Measurements from ENCODE around the gene FRA10AC1. TPM values are rescaled to one million over a fixed set of nuclear protein-coding genes. Genes with fewer than 3 reads are reported as not detected.

Gene FRA10AC1
- polyA plus RNA-seq, 1 experiment = 12.1 TPM

GRCh38 chr10:93723153-93723552 lies 20.8 kb upstream of the FRA10AC1 start:
- POLR2A ChIA-PET = no interaction called here

GRCh38 chr10:93722550-93722949 lies 20.2 kb upstream of the FRA10AC1 start:
- H3K27me3 ChIP-seq (ENCODE audit: control insufficient read depth, insufficient read depth, low read length) = peaks cover 9% of the 10 kb centered on the region
- TF ChIP-seq CTCF (IDR thresholded peaks at IDR 0.05; ENCODE audit: low read depth, low read length) = no peak
- H3K27ac ChIP-seq (ENCODE audit: low read depth, low read length) = no peak overlapping the region
- no peak for DNase-seq (ENCODE audit: low read depth, low spot score)
- ChIA-PET CTCF (no interaction called here), POLR2A (interaction anchor here (0.5 kb wide), 1 partner anchor 13 kb away, joined by 3 read pairs; no protein-coding TSS in a partner anchor)
- H3K4me3 ChIP-seq (ENCODE audit: low read depth, low read length) = no peak overlapping the region
- no peaks in the 10 kb centered on the region for H3K9me3 ChIP-seq (ENCODE audit: control insufficient read depth, insufficient read depth, low read length)

More at GRCh38 chr10:93723153-93723552, 20.8 kb upstream of the FRA10AC1 start:
- no peak overlapping the region for H3K27ac ChIP-seq (ENCODE audit: low read depth, low read length)
- DNase-seq (ENCODE audit: low read depth, low spot score) = no peak
- no peak for TF ChIP-seq CTCF (IDR thresholded peaks at IDR 0.05; ENCODE audit: low read depth, low read length)
- CTCF ChIA-PET = no interaction called here
- no peaks in the 10 kb centered on the region for H3K9me3 ChIP-seq (ENCODE audit: control insufficient read depth, insufficient read depth, low read length)
- peaks cover 9% of the 10 kb centered on the region for H3K27me3 ChIP-seq (ENCODE audit: control insufficient read depth, insufficient read depth, low read length)
- H3K4me3 ChIP-seq (ENCODE audit: low read depth, low read length) = no peak overlapping the region

GRCh38 chr10:93719901-93720300 lies 17.5 kb upstream of the FRA10AC1 start:
- POLR2A ChIA-PET = no interaction called here
- Histone ChIP-seq H3K27ac (ENCODE audit: low read depth, low read length) (no peak overlapping the region), H3K9me3 (ENCODE audit: control insufficient read depth, insufficient read depth, low read length) (no peaks in the 10 kb centered on the region), H3K4me3 (ENCODE audit: low read depth, low read length) (no peak overlapping the region), H3K27me3 (ENCODE audit: control insufficient read depth, insufficient read depth, low read length) (peaks cover 4% of the 10 kb centered on the region)
- no peak for DNase-seq (ENCODE audit: low read depth, low spot score)
- CTCF ChIA-PET = no interaction called here
- TF ChIP-seq CTCF (IDR thresholded peaks at IDR 0.05; ENCODE audit: low read depth, low read length) = no peak

- ChIA-PET POLR2A (interaction anchor here (0.5 kb wide), 1 partner anchor 99 kb away, joined by 3 read pairs; no protein-coding TSS in a partner anchor), CTCF (interaction anchor here (0.8 kb wide), 1 partner anchor 601 kb away, joined by 3 read pairs; no protein-coding TSS in a partner anchor)
- no peak overlapping the region for H3K4me3 ChIP-seq (ENCODE audit: low read depth, low read length)
- H3K27me3 ChIP-seq (ENCODE audit: control insufficient read depth, insufficient read depth, low read length) = peaks cover 4% of the 10 kb centered on the region
- H3K9me3 ChIP-seq (ENCODE audit: control insufficient read depth, insufficient read depth, low read length) = no peaks in the 10 kb centered on the region
- no peak for TF ChIP-seq CTCF (IDR thresholded peaks at IDR 0.05; ENCODE audit: low read depth, low read length)
- DNase-seq (ENCODE audit: low read depth, low spot score) = no peak
- H3K27ac ChIP-seq (ENCODE audit: low read depth, low read length) = no peak overlapping the region
Observed at GRCh38 chr10:93718937-93719725, 16.7 kb upstream of the FRA10AC1 start.

- Histone ChIP-seq H3K9me3 (ENCODE audit: control insufficient read depth, insufficient read depth, low read length) (no peaks in the 10 kb centered on the region), H3K4me3 (ENCODE audit: low read depth, low read length) (no peak overlapping the region), H3K27me3 (ENCODE audit: control insufficient read depth, insufficient read depth, low read length) (peaks cover 4% of the 10 kb centered on the region), H3K27ac (ENCODE audit: low read depth, low read length) (no peak overlapping the region)
- TF ChIP-seq CTCF (IDR thresholded peaks at IDR 0.05; ENCODE audit: low read depth, low read length) = no peak
- POLR2A ChIA-PET = no interaction called here
- no peak for DNase-seq (ENCODE audit: low read depth, low spot score)
- CTCF ChIA-PET = no interaction called here
Observed at GRCh38 chr10:93716766-93717165, 14.4 kb upstream of the FRA10AC1 start.

Data from AG04450 (cell line).